IPS-NIHi11 (cell line): ENCODE measurements around the gene IRF2BP2.

Experiments
- DNase-seq: peaks from one replicate; pipeline ENCODE4 v3.0.0; 2012; ENCODE audit warnings: mixed read lengths, low spot score

Gene IRF2BP2

GRCh38 chr1:234556245-234556943 lies 53.6 kb downstream of the IRF2BP2 start:
- no peak for DNase-seq

DNA sequence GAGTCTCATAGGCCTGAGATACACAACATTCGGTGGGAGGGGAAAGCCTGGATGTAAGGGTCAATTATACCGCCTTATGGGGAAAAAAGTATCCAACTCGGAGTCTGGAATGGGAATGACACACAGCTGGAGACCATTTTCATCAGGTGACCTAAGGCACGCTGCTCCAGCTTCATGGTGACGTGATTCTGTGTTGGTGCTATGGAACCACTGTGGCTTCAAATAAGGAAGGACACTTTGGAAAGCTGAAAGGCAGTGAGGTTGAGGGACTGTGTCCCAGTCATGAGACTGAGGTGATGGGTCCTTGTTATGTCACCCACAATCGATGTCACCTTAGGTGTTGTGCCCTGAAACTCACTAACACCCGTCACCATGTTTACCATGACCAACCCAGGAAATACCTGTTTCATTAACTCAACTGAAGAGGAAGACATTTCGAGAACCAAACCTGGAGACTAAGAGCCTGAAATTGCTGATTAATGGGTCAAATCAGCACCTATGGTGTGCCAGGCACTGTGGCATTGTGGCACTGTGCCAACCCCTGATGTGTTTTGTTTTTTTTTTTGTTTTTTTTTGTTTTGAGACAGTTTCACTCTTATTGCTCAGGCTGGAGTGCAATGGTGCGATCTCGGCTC lies 54.5 kb downstream of the IRF2BP2 start:
- no peak for DNase-seq

DNA sequence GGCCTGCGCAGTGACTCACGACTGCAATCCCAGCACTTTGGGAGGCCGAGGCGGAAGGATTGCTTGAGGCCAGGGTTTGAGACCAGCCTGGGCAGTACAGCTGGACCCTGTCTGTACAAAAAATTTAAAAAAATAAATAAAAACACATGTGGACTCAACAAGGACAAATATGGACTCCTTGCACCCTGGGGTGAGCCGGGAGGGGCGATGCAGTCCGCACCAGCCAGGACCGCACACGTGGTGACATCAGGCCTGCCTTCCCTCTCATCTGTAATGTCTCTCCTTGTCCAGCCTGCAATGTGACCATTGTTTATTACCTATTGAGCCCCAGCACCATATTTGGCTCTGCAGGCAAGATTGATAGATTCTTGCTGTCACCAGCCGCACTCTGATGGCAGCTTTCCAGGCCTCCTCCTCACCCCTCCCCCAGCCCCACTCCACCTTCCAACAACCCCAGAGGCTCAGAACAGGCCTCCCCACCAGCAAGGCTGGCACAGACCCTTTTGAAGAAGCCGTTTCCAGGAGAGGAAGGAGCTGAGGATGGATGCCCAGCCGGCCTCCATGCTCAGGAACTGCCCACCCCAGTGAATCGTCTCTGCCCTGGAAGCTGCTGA lies 55.2 kb downstream of the IRF2BP2 start:
- DNase-seq = no peak
